ENCODE data around the gene RCBTB2. TPM values are rescaled to one million over a fixed set of nuclear protein-coding genes. Genes with fewer than 3 reads are reported as not detected.

The RCBTB2 gene
- total and polyA plus RNA-seq, 9 of the 15 experiments (the other 6 are each of a cell fraction or from before 2014, with no cell fraction given) = 0.91 to 3.3 (median 1.5) TPM

DNA sequence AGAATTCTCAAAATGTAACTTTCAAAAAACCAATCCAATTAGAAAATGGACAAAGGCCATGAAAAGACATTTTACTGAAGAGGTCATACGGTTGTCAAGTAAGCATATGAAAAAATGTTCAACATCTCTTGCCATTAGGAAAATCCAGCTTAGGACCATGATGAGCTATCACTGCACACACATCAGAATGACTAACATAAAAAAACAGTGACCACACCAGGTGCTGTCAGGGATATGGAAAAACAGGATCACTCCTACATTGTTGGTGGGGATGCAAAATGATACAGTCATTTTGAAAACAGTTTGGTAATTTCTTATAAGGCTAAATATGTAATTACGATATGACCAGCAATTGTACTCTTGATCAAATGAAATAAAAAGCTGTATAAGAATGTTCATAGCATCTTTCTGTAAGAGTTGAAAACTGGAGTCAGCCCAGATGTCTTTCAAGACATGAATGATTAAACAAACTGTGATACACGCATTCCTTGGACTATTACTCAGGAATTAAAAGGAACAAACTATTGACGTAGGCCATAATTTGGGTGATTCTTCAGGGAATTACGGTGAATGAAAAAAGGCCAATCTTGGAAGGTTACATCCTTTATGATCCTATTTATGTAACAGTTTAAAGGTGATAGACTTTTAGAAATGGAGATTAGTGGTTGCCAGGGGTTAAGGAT lies 26.9 kb upstream of the RCBTB2 start:
- TF ChIP-seq ZNF764 (CRISPR knock-in tag; IDR thresholded peaks at IDR 0.05; ENCODE audit: low read depth) = no peak
- TF ChIP-seq CBFA2T3 (IDR thresholded peaks at IDR 0.05) = peak; percentile 68
- no peak for TF ChIP-seq EHMT2 (IDR thresholded peaks at IDR 0.05)
- TF ChIP-seq TAL1 (IDR thresholded peaks at IDR 0.05) = peak; percentile 51; the same call in 1 of the 2 replicates
- TF ChIP-seq TCF3 (CRISPR knock-in tag; IDR thresholded peaks at IDR 0.05) = peak; percentile 75
- peak; percentile 29; the same call in 1 of the 2 replicates for TF ChIP-seq NFE2 (IDR thresholded peaks at IDR 0.05; ENCODE audit: low read depth)
- TF ChIP-seq SP1 (CRISPR knock-in tag; IDR thresholded peaks at IDR 0.05) = no peak
- TF ChIP-seq FOSL1 (tag; conservative IDR thresholded peaks at IDR 0.05) = peak; percentile 44
- TF ChIP-seq, protein P1, sequence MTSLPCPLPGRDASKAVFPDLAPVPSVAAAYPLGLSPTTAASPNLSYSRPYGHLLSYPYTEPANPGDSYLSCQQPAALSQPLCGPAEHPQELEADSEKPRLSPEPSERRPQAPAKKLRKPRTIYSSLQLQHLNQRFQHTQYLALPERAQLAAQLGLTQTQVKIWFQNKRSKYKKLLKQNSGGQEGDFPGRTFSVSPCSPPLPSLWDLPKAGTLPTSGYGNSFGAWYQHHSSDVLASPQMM (CRISPR knock-in tag; IDR thresholded peaks at IDR 0.05) = no peak
- 0 out of 2 replicates have a peak, but pooled peaks have one; percentile 3 for TF ChIP-seq JUND (IDR thresholded peaks at IDR 0.05; ENCODE audit: borderline replicate concordance, low read depth, low read length)
- no peak for TF ChIP-seq JUND (tag; IDR thresholded peaks at IDR 0.05; ENCODE audit: borderline replicate concordance, low read depth, low read length)
- TF ChIP-seq ARID1B (IDR thresholded peaks at IDR 0.05) = peak; percentile 66
- peak; percentile 59 for TF ChIP-seq TEAD4 (IDR thresholded peaks at IDR 0.05; ENCODE audit: low read length)
- TF ChIP-seq TEAD4 (CRISPR knock-in tag; IDR thresholded peaks at IDR 0.05; ENCODE audit: borderline replicate concordance) = no peak

More for the DNA sequence above, 26.9 kb upstream of the RCBTB2 start:
- Histone ChIP-seq H3K27me3 (ENCODE audit: control insufficient read depth in 2 of 2, insufficient read depth in 2 of 2, low read length in 2 of 2) (no peaks in the 10 kb centered on the region), H3K4me3 (no peak overlapping the region), H3K4me1 (replicated peaks in 1 of 2; ENCODE audit: control insufficient read depth in 2 of 2, insufficient read depth in 2 of 2, low read length in 2 of 2) (peaks cover 0 to 25% of the 10 kb centered on the region in 2 experiments; a peak in 2 of 5 replicates), H3K79me2 (ENCODE audit: control insufficient read depth, insufficient read depth, low read length) (no peaks in the 10 kb centered on the region), H2AFZ (ENCODE audit: low read depth, low read length) (no peak overlapping the region), H3K9me1 (ENCODE audit: control insufficient read depth, insufficient read depth, low read length) (no peaks in the 10 kb centered on the region), H3K9ac (ENCODE audit: insufficient read depth in 1 of 2, low read depth in 2 of 2, low read length in 2 of 2) (no peak overlapping the region), H3K36me3 (ENCODE audit: control insufficient read depth, insufficient read depth, low read length) (no peaks in the 10 kb centered on the region), H3K27ac (ENCODE audit: extremely low read depth, low read depth, low read length) (peak overlapping the region; percentile 13; the same call in 1 of the 3 replicates), H3K4me2 (ENCODE audit: insufficient read depth, low read length) (no peak overlapping the region), H3K9me3 (replicated peaks; ENCODE audit: control insufficient read depth, insufficient read depth, low read depth, low read length) (no peaks in the 10 kb centered on the region; the same call in 1 of the 2 replicates), H4K20me1 (replicated peaks; ENCODE audit: control insufficient read depth, insufficient read depth, low read length) (no peaks in the 10 kb centered on the region)
- 48% methylated on average over 5 of the region's 5 CpGs for WGBS (ENCODE audit: insufficient coverage, low coverage, missing lambda C conversion rate)
- FAIRE-seq (no peak), ATAC-seq (no peak; the same call in 2 of the 3 replicates), DNase-seq (ENCODE audit: extremely low read depth in 1 of 4, low spot score in 3 of 4) (peak in 2 of 4 experiments; percentile 14 to 21)
- BruUV-seq (replicated peaks) = no TSS peak
- ChIA-PET CTCF (ENCODE audit: low intra/inter-chr PET ratio) (no interaction called here), POLR2A (no interaction called here)
- intact Hi-C loops (cut with micrococcal nuclease) (no loop called here), in situ Hi-C loops (cut with MboI) (no loop called here)
